T-helper 2 cell treated with Interferon-gamma antibody and Interleukin-4, amounts not matched to agents 5 μg/mL and 100 μg/mL, for 36 hours (primary cell): ENCODE results near the gene RIPK1.
A peak's percentile ranks its signal among the peaks of the same experiment; 100 is the strongest.
"Not testable (repeated sequence)": the region's sequence is repeated elsewhere in the genome, so short reads cannot be mapped to it uniquely, and the experiment has no call there.

Source experiments
- DNase-seq: peaks from one replicate; pipeline ENCODE4 v3.0.0; 2021; ENCODE audit warnings: low spot score
- H3K27ac Mint-ChIP-seq: one replicate; pipeline ENCODE4 v1.8.0; 2021; ENCODE audit warnings: mild to moderate bottlenecking, mixed read lengths
- H3K27me3 Mint-ChIP-seq: one replicate; pipeline ENCODE4 v1.8.0; 2021; ENCODE audit warnings: low read depth, mixed read lengths
- H3K36me3 Mint-ChIP-seq: one replicate; pipeline ENCODE4 v1.8.0; 2021; ENCODE audit warnings: low read depth, mixed read lengths
- H3K4me1 Mint-ChIP-seq: one replicate; pipeline ENCODE4 v1.8.0; 2021; ENCODE audit warnings: low read depth, mixed read lengths
- H3K4me3 Mint-ChIP-seq: one replicate; pipeline ENCODE4 v1.8.0; 2022; ENCODE audit warnings: mild to moderate bottlenecking, moderate library complexity, mixed read lengths
- H3K9me3 Mint-ChIP-seq: one replicate; pipeline ENCODE4 v1.8.0; 2021; ENCODE audit warnings: mixed read lengths

Gene RIPK1

GRCh38 chr6:3068329-3069214, at the start of gene RIPK1:
Gene RIPK1, plus strand, starts transcription at chr6:3068494. Its CDS starts 8,330 bp downstream, at chr6:3076824.
- H3K4me1 Mint-ChIP-seq = peaks cover 45% of the 10 kb centered on the region
- DNase-seq = peak; percentile 97
- H3K9me3 Mint-ChIP-seq = no peaks in the 10 kb centered on the region
- no peaks in the 10 kb centered on the region for H3K27me3 Mint-ChIP-seq
- H3K4me3 Mint-ChIP-seq = peak within 1 kb of the TSS; percentile 97
- peaks cover 27% of the 10 kb centered on the region for H3K36me3 Mint-ChIP-seq
- H3K27ac Mint-ChIP-seq = peak within 1 kb of the TSS; percentile 98

- H3K4me3 Mint-ChIP-seq = no peak overlapping the region
Observed at GRCh38 chr6:3019065-3019464, 49.2 kb upstream of the RIPK1 start.

GRCh38 chr6:3019749-3020320, 48.5 kb upstream of the RIPK1 start:
- peaks cover 45% of the 10 kb centered on the region for H3K36me3 Mint-ChIP-seq
- H3K27ac Mint-ChIP-seq = no peak overlapping the region
- no peak for DNase-seq
- no peak overlapping the region for H3K4me3 Mint-ChIP-seq
- H3K4me1 Mint-ChIP-seq = peaks cover 28% of the 10 kb centered on the region
- H3K27me3 Mint-ChIP-seq = no peaks in the 10 kb centered on the region
- no peaks in the 10 kb centered on the region for H3K9me3 Mint-ChIP-seq

More at GRCh38 chr6:3019065-3019464, 49.2 kb upstream of the RIPK1 start:
- DNase-seq = no peak
- H3K4me1 Mint-ChIP-seq = peaks cover 23% of the 10 kb centered on the region
- H3K27ac Mint-ChIP-seq = no peak overlapping the region
- no peaks in the 10 kb centered on the region for H3K9me3 Mint-ChIP-seq
- H3K27me3 Mint-ChIP-seq = no peaks in the 10 kb centered on the region
- peaks cover 51% of the 10 kb centered on the region for H3K36me3 Mint-ChIP-seq

- H3K4me3 Mint-ChIP-seq, H3K9me3 Mint-ChIP-seq, DNase-seq, H3K27ac Mint-ChIP-seq, H3K27me3 Mint-ChIP-seq: not testable (repeated sequence)
- Mint-ChIP-seq H3K4me1 (peaks cover 37% of the 10 kb centered on the region), H3K36me3 (peaks cover 41% of the 10 kb centered on the region)
Observed at GRCh38 chr6:3020976-3021598, 47.2 kb upstream of the RIPK1 start.

- Mint-ChIP-seq H3K4me1 (peaks cover 48% of the 10 kb centered on the region), H3K4me3 (peak overlapping the region; percentile 87), H3K27me3 (no peaks in the 10 kb centered on the region), H3K9me3 (no peaks in the 10 kb centered on the region), H3K27ac (peak overlapping the region; percentile 92), H3K36me3 (peaks cover 30% of the 10 kb centered on the region)
- DNase-seq = peak; percentile 44
Observed at GRCh38 chr6:3022765-3023662, 45.3 kb upstream of the RIPK1 start.

GRCh38 chr6:3023663-3024483, 44.4 kb upstream of the RIPK1 start:
- peak overlapping the region; percentile 87 for H3K4me3 Mint-ChIP-seq
- peak overlapping the region; percentile 92 for H3K27ac Mint-ChIP-seq
- H3K4me1 Mint-ChIP-seq = peaks cover 48% of the 10 kb centered on the region
- no peaks in the 10 kb centered on the region for H3K9me3 Mint-ChIP-seq
- peaks cover 25% of the 10 kb centered on the region for H3K36me3 Mint-ChIP-seq
- no peaks in the 10 kb centered on the region for H3K27me3 Mint-ChIP-seq
- DNase-seq = peak; percentile 90

GRCh38 chr6:3026791-3027626, 41.3 kb upstream of the RIPK1 start:
- Mint-ChIP-seq H3K27me3 (peaks cover 6% of the 10 kb centered on the region), H3K27ac (peak overlapping the region; percentile 87), H3K9me3 (no peaks in the 10 kb centered on the region), H3K4me1 (peaks cover 45% of the 10 kb centered on the region), H3K36me3 (peaks cover 8% of the 10 kb centered on the region), H3K4me3 (peak overlapping the region; percentile 74)
- DNase-seq = peak; percentile 50

- not testable (repeated sequence) for DNase-seq, H3K9me3 Mint-ChIP-seq, H3K36me3 Mint-ChIP-seq, H3K27ac Mint-ChIP-seq, H3K27me3 Mint-ChIP-seq, H3K4me3 Mint-ChIP-seq
- H3K4me1 Mint-ChIP-seq = peaks cover 46% of the 10 kb centered on the region
Observed at GRCh38 chr6:3028156-3028555, 40.1 kb upstream of the RIPK1 start.

GRCh38 chr6:3031857-3032640, 36.2 kb upstream of the RIPK1 start:
- H3K27ac Mint-ChIP-seq = no peak overlapping the region
- no peak overlapping the region for H3K4me3 Mint-ChIP-seq

GRCh38 chr6:3032986-3033385, 35.3 kb upstream of the RIPK1 start:
- Mint-ChIP-seq H3K27me3 (peaks cover 32% of the 10 kb centered on the region), H3K36me3 (peaks cover 4% of the 10 kb centered on the region), H3K4me1 (peaks cover 13% of the 10 kb centered on the region), H3K9me3 (peaks cover 11% of the 10 kb centered on the region), H3K4me3 (no peak overlapping the region), H3K27ac (no peak overlapping the region)
- DNase-seq = no peak

More at GRCh38 chr6:3031857-3032640, 36.2 kb upstream of the RIPK1 start:
- no peak for DNase-seq
- H3K36me3 Mint-ChIP-seq = peaks cover 4% of the 10 kb centered on the region
- peaks cover 11% of the 10 kb centered on the region for H3K9me3 Mint-ChIP-seq
- peaks cover 16% of the 10 kb centered on the region for H3K4me1 Mint-ChIP-seq
- peaks cover 22% of the 10 kb centered on the region for H3K27me3 Mint-ChIP-seq

- H3K36me3 Mint-ChIP-seq = peaks cover 4% of the 10 kb centered on the region
Observed at GRCh38 chr6:3033652-3034051, 34.6 kb upstream of the RIPK1 start.

More at GRCh38 chr6:3033652-3034051, 34.6 kb upstream of the RIPK1 start:
- Mint-ChIP-seq H3K27ac (no peak overlapping the region), H3K27me3 (peaks cover 37% of the 10 kb centered on the region), H3K4me3 (no peak overlapping the region), H3K9me3 (peaks cover 11% of the 10 kb centered on the region), H3K4me1 (peaks cover 11% of the 10 kb centered on the region)
- no peak for DNase-seq
